GM12878 (cell line): ENCODE measurements around the gene MRPL49. TPM values are rescaled to one million over a fixed set of nuclear protein-coding genes. Genes with fewer than 3 reads are reported as not detected.

Experiments
- ATAC-seq: fragments of 200-7000 bp; cut with Tn5 transposase; 3 replicates; pipeline ENCODE4 v1.9.1; 2020; ENCODE audit warnings: mild to moderate bottlenecking, moderate library complexity
- BruUV-seq: library from RNA; stranded (reverse); fragments of 400-500 nt; replicated peaks from 2 replicates; lab custom pipeline; 2021; lab: Mats Ljungman, UMichigan
- CTCF ChIA-PET: fragments of 300-600 bp; sonication (Branson Sonifier 250); formaldehyde crosslinking; extraction: SDS; loops from one replicate; lab custom pipeline; 2021; ENCODE audit warnings: inconsistent platforms; lab: Yijun Ruan, JAX
- POLR2A ChIA-PET: fragments of 350-600 bp; formaldehyde crosslinking; extraction: SDS; loops from one replicate; lab custom pipeline; 2021; ENCODE audit warnings: inconsistent platforms; lab: Charles Lee
- RAD21 ChIA-PET: fragments of 300-600 bp; sonication (Branson Sonifier 250); formaldehyde crosslinking; loops from one replicate; lab custom pipeline; 2023; ENCODE audit warnings: antibody characterized with exemption; ENCODE audit not compliant: unreplicated experiment; lab: Charles Lee
- SMC1A ChIA-PET: fragments of 300-600 bp; sonication (Branson Sonifier 250); formaldehyde crosslinking; loops from one replicate; lab custom pipeline; 2023; ENCODE audit not compliant: unreplicated experiment, uncharacterized antibody; lab: Charles Lee
- DNase-seq: peaks from one replicate; pipeline ENCODE4 v3.0.0-alpha.2; 2011; ENCODE audit warnings: low read depth, low spot score
- FAIRE-seq: peaks from 3 replicates; lab custom pipeline; 2011; peaks lifted over from hg19 to GRCh38; lab: Jason Lieb, UNC
- H2AFZ ChIP-seq: 2 replicates; pipeline ENCODE4 v1.6.0; 2011; ENCODE audit warnings: low read depth, low read length, control low read depth; ENCODE audit not compliant: control insufficient read depth
- H3K27ac ChIP-seq: 2 replicates; pipeline ENCODE4 v1.5.1; 2011; ENCODE audit warnings: control low read depth; ENCODE audit not compliant: control insufficient read depth, insufficient read depth
- H3K27me3 ChIP-seq, 2 experiments: replicated peaks in 1 of 2; 2 replicates each; pipeline versions ENCODE4 v1.6.0 to v1.6.1; 2011; ENCODE audit warnings: low read length in 1 of 2; ENCODE audit not compliant: control insufficient read depth in 2 of 2, insufficient read depth in 2 of 2
- H3K36me3 ChIP-seq, 2 experiments: 2 replicates each; pipeline ENCODE4 v1.5.1; 2011; ENCODE audit warnings: low read length in 1 of 2; ENCODE audit not compliant: control insufficient read depth in 2 of 2, insufficient read depth in 2 of 2
- H3K4me1 ChIP-seq: 2 replicates; pipeline ENCODE4 v1.6.1; 2011; ENCODE audit warnings: mild to moderate bottlenecking, low read length, moderate library complexity, mixed read lengths; ENCODE audit not compliant: control insufficient read depth, insufficient read depth
- H3K4me2 ChIP-seq: 2 replicates; pipeline ENCODE4 v1.6.0; 2011; ENCODE audit warnings: control low read depth; ENCODE audit not compliant: control insufficient read depth, insufficient read depth
- H3K4me3 ChIP-seq: fragments of 200-600 bp; sonication (generic); 2 replicates; pipeline ENCODE4 v1.5.1; 2016
- H3K79me2 ChIP-seq: 2 replicates; pipeline ENCODE4 v1.6.0; 2011; ENCODE audit warnings: low read length; ENCODE audit not compliant: control insufficient read depth, insufficient read depth
- H3K9ac ChIP-seq: 2 replicates; pipeline ENCODE4 v1.8.0; 2011; ENCODE audit warnings: low read length, control low read depth, mixed read lengths; ENCODE audit not compliant: control insufficient read depth, insufficient read depth
- H3K9me3 ChIP-seq: replicated peaks from 3 replicates; pipeline ENCODE4 v1.5.1; 2011; ENCODE audit warnings: mild to moderate bottlenecking, low read length; ENCODE audit not compliant: control insufficient read depth, insufficient read depth
- H4K20me1 ChIP-seq: 2 replicates; pipeline ENCODE4 v1.6.0; 2011; ENCODE audit not compliant: control insufficient read depth, insufficient read depth
- BCL11A ChIP-seq: IDR thresholded peaks from 2 replicates; pipeline ENCODE4 v1.6.1; 2011; ENCODE audit warnings: low read depth, low read length
- E4F1 ChIP-seq: fragments of 450-650 bp; IDR thresholded peaks from 2 replicates; pipeline ENCODE4 v1.6.1; 2018; ENCODE audit warnings: borderline replicate concordance, mild to moderate bottlenecking; ENCODE audit not compliant: partially characterized antibody
- KAT2A ChIP-seq: conservative IDR thresholded peaks from 2 replicates; pipeline ENCODE4 v1.6.1; 2011; ENCODE audit warnings: low read depth, low read length; ENCODE audit not compliant: control insufficient read depth
- MEF2A ChIP-seq: IDR thresholded peaks from 2 replicates; pipeline ENCODE4 v1.6.1; 2011; ENCODE audit warnings: low read depth, mild to moderate bottlenecking, low read length, moderate library complexity; ENCODE audit not compliant: insufficient read depth
- NR2C2 ChIP-seq: IDR thresholded peaks from 2 replicates; pipeline ENCODE4 v1.6.1; 2011; ENCODE audit warnings: borderline replicate concordance, low read depth; ENCODE audit not compliant: control insufficient read depth, insufficient read length
- SPI1 ChIP-seq: IDR thresholded peaks from 2 replicates; pipeline ENCODE4 v1.6.1; 2011; ENCODE audit warnings: low read depth, mild to moderate bottlenecking, low read length, moderate library complexity, borderline replicate concordance; ENCODE audit not compliant: insufficient read depth
- TAF1 ChIP-seq: IDR thresholded peaks from 2 replicates; pipeline ENCODE4 v1.6.1; 2011; ENCODE audit warnings: mild to moderate bottlenecking, low read depth, low read length, borderline replicate concordance
- TBL1XR1 ChIP-seq: IDR thresholded peaks from 2 replicates; pipeline ENCODE4 v1.6.1; 2012; ENCODE audit warnings: low read depth, low read length, improper control_type of control experiment
- ZNF24 ChIP-seq: fragments of 450-650 bp; IDR thresholded peaks from 2 replicates; pipeline ENCODE4 v1.6.1; 2017; ENCODE audit warnings: antibody characterized with exemption, mild to moderate bottlenecking
- WGBS: methylation state at CpG from one replicate; pipeline ENCODE4 v1.1.6; 2016; ENCODE audit warnings: low lambda C conversion rate; ENCODE audit not compliant: insufficient replicate concordance, insufficient coverage; ENCODE audit errors: missing lambda C conversion rate; 5-methylcytosine and 5-hydroxymethylcytosine counted together
- in situ Hi-C: fragments of 300-500 bp; cut with MboI; formaldehyde crosslinking; loops from 9 replicates; pipeline ENCODE4 v1.14.3; 2018; ENCODE audit warnings: mixed read lengths
- intact Hi-C: fragments of 100-400 bp; cut with micrococcal nuclease; formaldehyde crosslinking; loops from one replicate; pipeline ENCODE4 v1.14.2; 2022; ENCODE audit not compliant: unreplicated experiment
- polyA plus RNA-seq, 11 experiments: library from polyadenylated mRNA; depleted of rRNA in 4 of 11; unstranded in 6 of 11; stranded (reverse) in 5 of 11; fragments of >200 nt; fragmentation: Nextera tagmentation in 4 of 11; fragmentation: Illumina TruSeq in 1 of 11; extraction: Ambion mirVana in 4 of 11; extraction: Trizol in 1 of 11; gene quantifications; 1 replicate in 1 of 11; 2 replicates in 10 of 11; pipeline versions ENCODE4 v1.2.1 to v1.2.3, GENCODE V29; 2011 to 2016; ENCODE audit warnings: inconsistent platforms in 2 of 11, missing spikeins in 2 of 11, low read depth in 1 of 11
- total RNA-seq, 4 experiments: library from RNA; depleted of rRNA in 3 of 4; stranded (reverse); fragments of >200 nt in 3 of 4; fragmentation: Illumina TruSeq in 1 of 4; extraction: Trizol in 1 of 4; gene quantifications; 2 replicates each; pipeline versions ENCODE4 v1.2.1 to v1.2.3, GENCODE V29; 2013 to 2021
- TF ChIP-seq, protein P1 (sequence below): fragments of 450-650 bp; IDR thresholded peaks from 2 replicates; pipeline ENCODE4 v1.6.1; 2017; ENCODE audit warnings: mild to moderate bottlenecking, low read depth, inconsistent platforms; ENCODE audit not compliant: poor library complexity, severe bottlenecking
- TF ChIP-seq, protein P2 (sequence below): fragments of 450-650 bp; IDR thresholded peaks from 2 replicates; pipeline ENCODE4 v1.6.1; 2017; ENCODE audit warnings: mild to moderate bottlenecking, moderate library complexity

MRPL49 gene
- total and polyA plus RNA-seq, 10 of the 15 experiments (the other 5 are each of a cell fraction or from before 2014, with no cell fraction given) = 42.0 to 116 (median 71.7) TPM

GRCh38 chr11:65152122-65152521 is 30.0 kb downstream of the MRPL49 start:
- in situ Hi-C loops = no loop called here
- POLR2A ChIA-PET = interaction anchor here (1.2 kb wide), 1 partner anchor 17 kb away, joined by 3 read pairs; no protein-coding TSS in a partner anchor
- no peak for FAIRE-seq
- Histone ChIP-seq H3K36me3 (no peaks in the 10 kb centered on the region), H3K79me2 (no peaks in the 10 kb centered on the region), H3K27me3 (no peaks in the 10 kb centered on the region; a peak in 1 of 4 replicates), H3K9ac (no peak overlapping the region), H3K9me3 (no peaks in the 10 kb centered on the region), H3K4me1 (peaks cover 29% of the 10 kb centered on the region), H3K4me2 (peak overlapping the region; percentile 40; the same call in 1 of the 2 replicates), H3K27ac (peak overlapping the region; percentile 35), H2AFZ (peak overlapping the region; percentile 62), H3K4me3 (no peak overlapping the region), H4K20me1 (no peaks in the 10 kb centered on the region)
- ATAC-seq = peak; percentile 40
- SMC1A ChIA-PET = no interaction called here
- intact Hi-C loops = no loop called here
- WGBS = 27% methylated on average over 2 of the region's 2 CpGs
- no peak for TF ChIP-seq BCL11A
- no peak for TF ChIP-seq NR2C2
- no peak for TF ChIP-seq MEF2A
- TF ChIP-seq TAF1 = peak; percentile 19; the same call in 1 of the 2 replicates
- TF ChIP-seq, protein P1, sequence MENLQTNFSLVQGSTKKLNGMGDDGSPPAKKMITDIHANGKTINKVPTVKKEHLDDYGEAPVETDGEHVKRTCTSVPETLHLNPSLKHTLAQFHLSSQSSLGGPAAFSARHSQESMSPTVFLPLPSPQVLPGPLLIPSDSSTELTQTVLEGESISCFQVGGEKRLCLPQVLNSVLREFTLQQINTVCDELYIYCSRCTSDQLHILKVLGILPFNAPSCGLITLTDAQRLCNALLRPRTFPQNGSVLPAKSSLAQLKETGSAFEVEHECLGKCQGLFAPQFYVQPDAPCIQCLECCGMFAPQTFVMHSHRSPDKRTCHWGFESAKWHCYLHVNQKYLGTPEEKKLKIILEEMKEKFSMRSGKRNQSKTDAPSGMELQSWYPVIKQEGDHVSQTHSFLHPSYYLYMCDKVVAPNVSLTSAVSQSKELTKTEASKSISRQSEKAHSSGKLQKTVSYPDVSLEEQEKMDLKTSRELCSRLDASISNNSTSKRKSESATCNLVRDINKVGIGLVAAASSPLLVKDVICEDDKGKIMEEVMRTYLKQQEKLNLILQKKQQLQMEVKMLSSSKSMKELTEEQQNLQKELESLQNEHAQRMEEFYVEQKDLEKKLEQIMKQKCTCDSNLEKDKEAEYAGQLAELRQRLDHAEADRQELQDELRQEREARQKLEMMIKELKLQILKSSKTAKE = no peak
- TF ChIP-seq, protein P2, sequence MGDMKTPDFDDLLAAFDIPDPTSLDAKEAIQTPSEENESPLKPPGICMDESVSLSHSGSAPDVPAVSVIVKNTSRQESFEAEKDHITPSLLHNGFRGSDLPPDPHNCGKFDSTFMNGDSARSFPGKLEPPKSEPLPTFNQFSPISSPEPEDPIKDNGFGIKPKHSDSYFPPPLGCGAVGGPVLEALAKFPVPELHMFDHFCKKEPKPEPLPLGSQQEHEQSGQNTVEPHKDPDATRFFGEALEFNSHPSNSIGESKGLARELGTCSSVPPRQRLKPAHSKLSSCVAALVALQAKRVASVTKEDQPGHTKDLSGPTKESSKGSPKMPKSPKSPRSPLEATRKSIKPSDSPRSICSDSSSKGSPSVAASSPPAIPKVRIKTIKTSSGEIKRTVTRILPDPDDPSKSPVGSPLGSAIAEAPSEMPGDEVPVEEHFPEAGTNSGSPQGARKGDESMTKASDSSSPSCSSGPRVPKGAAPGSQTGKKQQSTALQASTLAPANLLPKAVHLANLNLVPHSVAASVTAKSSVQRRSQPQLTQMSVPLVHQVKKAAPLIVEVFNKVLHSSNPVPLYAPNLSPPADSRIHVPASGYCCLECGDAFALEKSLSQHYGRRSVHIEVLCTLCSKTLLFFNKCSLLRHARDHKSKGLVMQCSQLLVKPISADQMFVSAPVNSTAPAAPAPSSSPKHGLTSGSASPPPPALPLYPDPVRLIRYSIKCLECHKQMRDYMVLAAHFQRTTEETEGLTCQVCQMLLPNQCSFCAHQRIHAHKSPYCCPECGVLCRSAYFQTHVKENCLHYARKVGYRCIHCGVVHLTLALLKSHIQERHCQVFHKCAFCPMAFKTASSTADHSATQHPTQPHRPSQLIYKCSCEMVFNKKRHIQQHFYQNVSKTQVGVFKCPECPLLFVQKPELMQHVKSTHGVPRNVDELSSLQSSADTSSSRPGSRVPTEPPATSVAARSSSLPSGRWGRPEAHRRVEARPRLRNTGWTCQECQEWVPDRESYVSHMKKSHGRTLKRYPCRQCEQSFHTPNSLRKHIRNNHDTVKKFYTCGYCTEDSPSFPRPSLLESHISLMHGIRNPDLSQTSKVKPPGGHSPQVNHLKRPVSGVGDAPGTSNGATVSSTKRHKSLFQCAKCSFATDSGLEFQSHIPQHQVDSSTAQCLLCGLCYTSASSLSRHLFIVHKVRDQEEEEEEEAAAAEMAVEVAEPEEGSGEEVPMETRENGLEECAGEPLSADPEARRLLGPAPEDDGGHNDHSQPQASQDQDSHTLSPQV = no peak
- TF ChIP-seq E4F1 = no peak
- TF ChIP-seq TBL1XR1 = no peak
- no peak for TF ChIP-seq ZNF24
- peak; percentile 28; the same call in 1 of the 2 replicates for TF ChIP-seq SPI1
- TF ChIP-seq KAT2A = no peak
- CTCF ChIA-PET = interaction anchor here (0.7 to 0.9 kb wide), 3 partner anchors 40 to 45 kb away, joined by 3 read pairs; partner anchors contain the start of gene TM7SF2
- BruUV-seq = no TSS peak
- DNase-seq = no peak
- RAD21 ChIA-PET = interaction anchor here (0.7 kb wide), 1 partner anchor 181 kb away, joined by 3 read pairs; no protein-coding TSS in a partner anchor
